Dedifferentiated amniotic fluid mesenchymal stem cell (primary cell): ENCODE results near the gene STAB1.

Experiments used
- DNase-seq: peaks from one replicate; pipeline ENCODE4 v3.0.0-alpha.2; 2016; ENCODE audit errors: extremely low spot score

The STAB1 gene

DNA sequence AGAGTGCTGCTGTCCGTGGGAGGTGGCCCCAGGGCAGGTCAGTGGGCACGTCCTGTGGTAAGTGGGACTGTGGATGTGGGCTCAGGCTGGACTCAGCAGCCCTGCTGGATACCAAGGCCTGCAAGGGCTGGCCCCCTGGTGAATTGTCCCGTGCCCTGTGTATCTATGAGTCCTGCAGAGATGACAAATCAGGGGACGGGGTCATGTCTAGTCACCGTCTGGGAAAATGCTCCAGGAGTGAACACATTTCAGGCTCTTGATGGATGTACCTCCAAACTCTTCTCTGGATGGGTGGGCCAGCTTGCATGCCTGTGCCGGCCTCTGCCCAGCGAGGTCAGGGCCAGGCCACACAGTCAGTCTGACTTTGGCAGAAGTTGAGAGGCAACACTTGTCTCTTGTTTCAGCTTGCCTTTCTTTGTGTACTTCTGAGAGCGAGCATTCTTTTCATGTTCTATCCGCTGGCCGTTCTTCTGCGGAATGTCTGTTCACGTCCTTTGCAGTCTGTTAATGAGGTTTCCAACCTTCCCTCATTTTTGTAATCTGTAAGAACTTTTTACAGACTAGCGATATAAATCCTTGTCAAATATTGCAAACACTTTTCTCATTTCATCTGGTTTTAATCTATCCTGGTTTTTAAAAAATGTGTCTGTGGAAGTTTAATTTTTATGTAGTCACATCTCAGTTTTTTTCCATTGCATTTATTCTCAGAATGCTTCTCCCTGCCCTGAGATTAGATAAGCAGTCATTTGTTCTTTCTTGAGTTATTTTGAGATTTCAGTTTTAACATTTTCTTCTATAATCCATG lies 11.4 kb upstream of the STAB1 start:
- peak; percentile 20 for DNase-seq

DNA sequence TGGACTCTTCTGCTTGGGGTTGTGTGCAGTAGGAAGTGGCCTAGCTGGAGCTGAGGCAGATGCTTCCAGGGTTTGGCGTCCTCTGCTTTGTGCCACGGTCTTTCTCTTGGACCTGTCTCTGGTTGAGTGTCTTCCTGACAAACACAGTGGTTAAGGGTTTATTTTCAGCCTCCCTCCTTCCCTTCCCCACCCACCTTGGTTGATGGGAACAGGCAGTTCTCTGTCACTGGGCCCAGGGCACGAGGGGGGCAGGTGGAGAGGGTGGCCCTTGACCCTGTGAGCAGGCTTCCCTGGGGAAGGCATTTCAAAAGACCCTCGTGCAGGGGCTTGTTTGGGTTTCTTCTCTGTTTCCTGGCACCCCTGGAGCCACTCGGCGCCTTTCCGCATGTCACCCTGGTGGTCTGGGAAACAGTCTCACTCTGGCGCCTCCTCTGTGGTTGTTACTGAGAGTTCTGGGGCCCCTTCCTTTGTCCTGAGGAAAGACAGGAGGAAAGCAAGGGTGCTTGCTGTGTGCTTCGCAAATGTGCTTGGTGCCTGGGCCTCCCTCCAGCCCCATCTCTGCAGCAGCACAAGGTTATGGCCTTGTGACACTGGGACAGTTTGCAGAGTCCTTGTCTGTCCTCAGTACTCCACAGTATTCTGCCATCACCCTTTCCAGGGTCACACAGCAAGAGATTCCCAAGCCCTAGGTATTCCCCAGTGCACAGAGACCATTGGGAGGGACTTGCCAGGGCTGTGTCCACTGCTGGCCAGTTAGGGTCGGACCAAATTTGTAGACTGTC lies 10.3 kb upstream of the STAB1 start:
- no peak for DNase-seq

DNA sequence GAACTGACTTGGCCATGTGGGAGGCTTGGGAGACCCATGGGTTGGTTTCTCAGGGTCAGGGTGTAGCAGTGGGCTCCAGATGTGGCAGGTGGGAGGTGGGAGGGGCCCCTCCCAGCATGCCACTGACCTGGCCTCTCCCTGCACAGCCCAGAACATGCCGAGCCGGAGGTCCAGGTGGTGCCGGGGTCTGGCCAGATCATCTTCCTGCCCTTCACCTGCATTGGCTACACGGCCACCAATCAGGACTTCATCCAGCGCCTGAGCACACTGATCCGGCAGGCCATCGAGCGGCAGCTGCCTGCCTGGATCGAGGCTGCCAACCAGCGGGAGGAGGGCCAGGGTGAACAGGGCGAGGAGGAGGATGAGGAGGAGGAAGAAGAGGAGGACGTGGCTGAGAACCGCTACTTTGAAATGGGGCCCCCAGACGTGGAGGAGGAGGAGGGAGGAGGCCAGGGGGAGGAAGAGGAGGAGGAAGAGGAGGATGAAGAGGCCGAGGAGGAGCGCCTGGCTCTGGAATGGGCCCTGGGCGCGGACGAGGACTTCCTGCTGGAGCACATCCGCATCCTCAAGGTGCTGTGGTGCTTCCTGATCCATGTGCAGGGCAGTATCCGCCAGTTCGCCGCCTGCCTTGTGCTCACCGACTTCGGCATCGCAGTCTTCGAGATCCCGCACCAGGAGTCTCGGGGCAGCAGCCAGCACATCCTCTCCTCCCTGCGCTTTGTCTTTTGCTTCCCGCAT lies 7.9 kb upstream of the STAB1 start:
- no peak for DNase-seq

GRCh38 chr3:52487788-52488691 lies 7.1 kb upstream of the STAB1 start:
- no peak for DNase-seq

DNA sequence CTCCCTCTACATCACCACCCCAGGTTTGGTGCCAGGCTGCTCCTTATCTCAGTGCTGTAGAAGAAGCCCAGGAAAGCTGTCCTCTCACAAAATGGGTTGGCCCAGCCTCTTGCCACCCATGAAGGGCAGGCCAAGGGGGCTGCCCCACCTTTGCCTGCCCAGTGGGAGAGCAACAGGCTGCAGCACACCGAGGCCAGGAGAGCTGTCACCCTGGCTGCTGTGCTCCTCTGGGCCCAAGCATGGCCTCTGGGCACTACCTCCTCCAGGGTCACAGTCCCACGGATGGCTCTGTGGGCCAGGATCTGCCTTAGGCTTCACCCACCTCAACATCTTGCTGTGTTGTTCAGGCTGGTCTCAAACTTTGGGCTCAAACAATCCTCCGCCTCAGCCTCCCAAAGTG lies 6.4 kb upstream of the STAB1 start:
- DNase-seq = no peak

- DNase-seq = no peak
Observed at GRCh38 chr3:52489453-52489852, 5.7 kb upstream of the STAB1 start.

- no peak for DNase-seq
Observed at GRCh38 chr3:52490035-52490938, 4.9 kb upstream of the STAB1 start.

GRCh38 chr3:52490939-52491526 lies 4.1 kb upstream of the STAB1 start:
- DNase-seq = no peak

GRCh38 chr3:52492059-52492458 lies 3.1 kb upstream of the STAB1 start:
- no peak for DNase-seq

- no peak for DNase-seq
Observed at GRCh38 chr3:52493232-52494017, 1.7 kb upstream of the STAB1 start.

GRCh38 chr3:52494445-52494844 lies 693 bp upstream of the STAB1 start:
- DNase-seq = no peak

DNA sequence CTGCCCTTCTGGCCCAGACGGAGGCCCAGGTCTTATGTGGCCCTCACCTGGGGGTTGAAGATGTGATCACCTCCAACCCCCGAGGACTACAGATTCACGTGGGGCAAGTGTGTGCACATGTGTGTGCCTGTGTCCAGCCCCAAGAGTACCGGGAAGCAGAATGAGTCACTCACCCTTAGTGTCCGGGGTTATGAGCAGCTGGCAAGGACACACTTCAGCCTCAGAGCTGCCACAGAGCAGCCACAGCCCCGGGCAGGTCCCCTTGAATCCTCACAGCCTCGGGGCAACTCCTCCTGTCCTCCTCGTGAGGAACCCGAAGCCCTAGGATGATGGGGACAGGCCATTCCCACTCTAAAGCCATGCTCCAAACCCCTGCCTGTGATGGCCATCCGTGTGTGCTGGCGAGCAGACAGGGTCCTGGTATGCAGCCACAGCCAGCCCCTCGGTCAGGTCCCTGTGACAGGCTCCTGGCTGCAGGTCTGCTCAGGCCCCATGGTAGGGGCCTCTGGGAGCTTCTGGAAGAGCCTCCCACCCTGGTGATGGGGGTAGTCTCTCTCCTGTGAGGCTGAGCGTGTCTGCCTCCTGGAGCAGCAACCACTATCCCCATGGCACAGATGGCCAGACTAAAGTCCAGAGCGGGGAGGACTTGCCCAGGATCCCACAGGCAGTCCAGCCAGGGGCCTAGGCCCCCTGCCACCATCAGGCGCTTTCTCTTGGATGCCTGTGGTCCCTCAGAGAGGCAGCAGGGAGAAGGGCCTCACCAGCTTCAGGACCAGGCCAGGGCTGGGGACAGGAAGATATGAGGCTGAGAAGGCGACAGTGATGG lies 852 bp downstream of the STAB1 start:
- DNase-seq = no peak

- DNase-seq = no peak
Observed at GRCh38 chr3:52498137-52499054, 3.3 kb downstream of the STAB1 start.

GRCh38 chr3:52501046-52501445 lies 5.9 kb downstream of the STAB1 start:
- no peak for DNase-seq

DNA sequence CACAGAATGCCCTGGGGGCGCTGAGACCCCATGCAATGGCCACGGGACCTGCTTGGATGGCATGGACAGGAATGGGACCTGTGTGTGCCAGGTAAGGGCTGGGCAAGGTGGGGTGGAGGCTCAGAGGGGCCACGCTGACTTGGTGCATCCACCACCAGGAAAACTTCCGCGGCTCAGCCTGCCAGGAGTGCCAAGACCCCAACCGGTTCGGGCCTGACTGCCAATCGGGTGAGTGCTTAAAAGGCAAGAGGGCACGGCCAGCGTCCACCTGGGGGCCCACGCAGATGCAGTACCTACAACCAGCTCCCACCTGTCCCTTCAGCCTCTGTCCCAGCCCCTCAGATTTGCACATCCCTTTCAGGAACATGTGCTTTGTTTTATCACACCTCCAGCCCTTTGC lies 6.9 kb downstream of the STAB1 start:
- no peak for DNase-seq

- DNase-seq = no peak
Observed at GRCh38 chr3:52502808-52503350, 7.7 kb downstream of the STAB1 start.
